Renal cortex interstitium (tissue), 11 donors: ENCODE results near the gene AFTPH. TPM values are rescaled to one million over a fixed set of nuclear protein-coding genes. Genes with fewer than 3 reads are reported as not detected.

Source experiments
- DNase-seq, 11 donors: peaks; one replicate each; pipeline ENCODE4 v3.0.0-alpha.2; 2013; ENCODE audit warnings: low read depth in 9 of 11, low spot score in 4 of 11; ENCODE audit errors: extremely low read depth in 1 of 11
- polyA plus RNA-seq, 3 donors: library from polyadenylated mRNA; unstranded; fragments of 120-200 nt; gene quantifications; one replicate each; pipeline ENCODE4 v1.2.1, GENCODE V29; 2013; ENCODE audit not compliant: insufficient read length in 3 of 3

The AFTPH gene
- polyA plus RNA-seq, 3 donors, result 62.6 to 83.4 (median 68.0) TPM

DNA sequence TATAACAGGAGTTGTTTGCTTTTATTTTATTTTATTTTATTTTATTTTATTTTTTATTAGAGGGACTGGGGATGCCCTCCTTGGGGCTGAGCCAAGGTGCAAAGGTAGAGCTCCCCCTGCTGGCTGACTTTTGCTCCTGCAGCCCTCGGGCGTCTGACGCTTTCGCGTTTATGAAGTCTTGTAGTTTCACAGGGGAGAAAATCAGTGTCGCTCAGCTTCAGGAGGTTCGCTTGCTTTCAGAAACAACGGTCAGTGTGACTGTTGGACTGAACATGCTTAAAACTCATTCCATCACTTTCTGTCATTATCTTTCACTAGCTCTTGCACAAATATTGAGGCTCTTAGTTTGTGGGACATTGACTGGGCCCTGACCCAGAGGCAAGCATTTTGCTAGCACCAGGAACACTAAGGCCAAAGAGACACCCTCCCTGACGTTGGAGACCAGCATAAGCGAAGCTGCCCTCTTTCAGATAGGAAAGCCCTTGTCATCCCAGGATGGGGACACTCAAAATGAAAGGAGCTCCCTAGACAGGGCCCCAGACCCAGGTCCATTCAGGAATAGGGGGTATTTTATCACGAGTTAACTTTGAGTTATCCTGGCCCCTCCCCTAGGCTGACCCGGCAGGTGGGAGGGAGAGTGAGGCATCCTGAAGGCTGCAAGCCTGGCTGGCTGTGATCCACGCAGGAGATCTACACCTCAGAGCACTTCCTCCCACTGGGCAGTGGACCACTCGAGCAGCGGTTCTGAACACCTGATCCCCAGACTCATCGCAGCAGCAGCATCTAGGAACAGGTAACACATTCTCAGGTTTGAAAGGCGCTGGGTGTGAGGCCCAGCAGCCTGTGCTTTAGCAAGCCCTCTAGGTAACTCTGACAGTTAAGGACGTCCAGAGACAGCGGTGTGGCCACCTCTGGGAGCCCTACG, 35.8 kb upstream of the AFTPH start:
- peak in 10 of 11 donors; percentile 35 to 63 (median 54) for DNase-seq

DNA sequence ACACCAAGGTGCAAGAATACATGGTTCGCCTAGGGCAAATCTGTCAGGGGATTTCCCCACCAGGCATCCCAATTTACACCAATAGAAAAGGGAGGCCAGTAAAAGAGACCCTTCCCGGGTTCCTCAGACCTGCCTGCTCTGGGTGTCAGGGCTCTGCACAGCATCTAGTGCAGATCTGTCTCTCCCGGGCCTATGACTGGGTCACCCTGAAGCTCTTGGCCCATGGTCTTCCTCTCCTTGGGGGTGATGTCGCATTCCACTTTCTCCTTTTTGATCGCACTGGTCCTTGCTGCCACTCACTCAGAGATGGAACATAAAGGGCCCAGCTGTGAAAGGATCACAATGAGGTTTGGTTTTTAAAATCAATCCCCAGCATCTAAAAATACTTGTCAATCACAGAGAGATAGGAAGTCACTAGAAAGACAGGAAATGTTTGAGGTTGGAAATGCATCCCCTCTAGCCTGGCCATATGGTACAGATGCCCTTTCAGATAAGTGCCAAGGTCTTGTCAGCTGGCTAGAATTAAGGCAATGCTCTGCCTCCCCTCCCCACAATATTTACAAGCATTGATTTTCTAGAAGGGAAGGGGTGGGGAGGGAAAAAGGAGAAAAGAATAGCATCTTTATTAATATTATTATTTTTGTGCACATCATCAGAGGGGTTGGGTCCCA, 34.9 kb upstream of the AFTPH start:
- DNase-seq, result no peak

DNA sequence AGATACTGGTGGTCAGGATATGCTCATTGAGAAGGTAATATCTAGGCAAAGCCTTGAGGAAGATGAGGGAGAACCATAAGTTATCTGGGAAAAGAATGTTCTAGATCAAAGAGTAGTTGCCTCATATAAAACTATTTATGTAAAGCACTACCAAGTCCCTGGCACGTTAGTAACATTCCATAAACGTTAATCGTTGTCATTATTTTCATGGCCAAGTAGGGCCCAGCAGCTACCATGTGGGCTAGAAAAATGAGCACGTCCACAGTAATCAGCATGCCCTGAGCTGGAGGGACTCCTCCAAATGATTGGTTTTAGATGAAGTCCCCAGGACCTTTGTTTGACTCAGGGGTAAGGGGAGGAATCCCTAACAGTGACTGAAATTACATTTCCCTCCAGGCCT, 32.7 kb upstream of the AFTPH start:
- DNase-seq, result no peak

DNA sequence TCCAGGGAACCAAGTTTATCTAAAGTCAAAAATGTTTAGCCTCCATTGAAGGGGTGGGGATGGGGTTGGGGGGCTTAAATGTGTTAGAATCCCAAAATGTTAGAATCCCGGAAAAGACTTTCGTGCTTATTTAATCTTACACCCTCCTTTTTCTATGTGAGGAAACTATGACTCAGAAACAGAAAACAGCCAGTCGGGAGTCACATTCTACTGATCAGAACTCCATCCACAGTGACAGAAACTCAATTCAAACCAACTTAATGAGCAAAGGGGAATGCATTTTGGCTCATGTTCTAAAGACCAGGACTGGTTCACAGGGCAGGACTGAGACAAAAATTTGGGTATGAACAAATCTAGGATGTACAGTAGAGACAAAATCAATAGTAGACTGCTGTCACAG, 31.9 kb upstream of the AFTPH start:
- DNase-seq, result no peak

DNA sequence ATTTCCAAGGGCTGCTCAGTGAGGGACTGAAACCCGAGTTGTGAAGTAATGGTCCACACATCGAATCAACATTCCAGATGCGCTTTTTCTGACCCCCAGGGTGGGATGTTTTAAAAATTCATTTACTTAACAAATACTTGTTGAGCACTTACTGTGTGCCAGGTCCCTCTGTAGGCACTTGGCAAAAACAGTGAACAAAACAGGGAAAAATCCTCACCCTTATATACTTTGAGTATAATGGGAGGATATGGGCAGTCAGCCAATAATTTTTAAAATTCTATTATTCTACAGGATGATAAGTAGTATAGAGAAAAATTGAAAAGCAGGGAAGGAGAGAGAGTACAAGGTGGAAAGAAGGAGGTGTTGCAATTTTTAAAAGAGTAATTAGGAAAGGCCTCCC, 31.3 kb upstream of the AFTPH start:
- no peak for DNase-seq

DNA sequence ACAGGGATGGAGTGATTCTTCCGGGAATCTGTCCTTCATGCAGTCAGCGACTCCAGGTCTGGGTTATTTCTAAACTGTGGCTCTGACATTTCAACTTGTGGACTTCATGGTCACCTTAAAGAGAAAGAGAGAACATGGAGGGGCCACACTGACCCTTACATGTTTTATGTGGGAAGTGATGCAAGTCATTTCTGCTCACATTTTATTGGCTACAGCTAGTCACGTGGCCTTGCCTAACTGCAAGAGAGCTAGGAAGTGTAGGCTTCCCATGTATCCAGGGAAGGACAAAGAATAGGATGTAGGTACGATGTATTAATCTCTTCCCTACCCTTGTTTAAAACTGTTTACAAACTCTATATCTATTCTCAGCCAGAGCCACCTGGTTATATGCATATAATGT, 30.3 kb upstream of the AFTPH start:
- no peak for DNase-seq

DNA sequence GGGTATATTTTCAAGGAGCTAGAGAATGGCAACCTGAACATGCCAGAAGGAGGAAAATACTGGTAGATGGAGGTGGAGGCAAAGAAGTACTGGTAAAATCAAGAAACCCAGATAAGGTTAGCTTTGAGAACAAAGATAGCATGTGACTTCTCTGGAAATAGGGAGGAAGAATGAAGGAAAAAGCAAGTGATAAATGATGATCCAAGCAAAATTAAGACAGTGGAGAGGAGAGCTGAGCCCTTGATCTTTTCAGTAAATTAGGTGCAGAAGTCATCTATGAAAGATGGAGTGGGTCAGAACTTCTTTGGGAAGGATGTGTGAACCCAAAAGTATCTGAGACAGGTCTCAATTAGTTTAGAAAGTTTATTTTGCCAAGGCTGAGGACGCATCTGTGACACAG, 25.7 kb upstream of the AFTPH start:
- DNase-seq, result no peak

DNA sequence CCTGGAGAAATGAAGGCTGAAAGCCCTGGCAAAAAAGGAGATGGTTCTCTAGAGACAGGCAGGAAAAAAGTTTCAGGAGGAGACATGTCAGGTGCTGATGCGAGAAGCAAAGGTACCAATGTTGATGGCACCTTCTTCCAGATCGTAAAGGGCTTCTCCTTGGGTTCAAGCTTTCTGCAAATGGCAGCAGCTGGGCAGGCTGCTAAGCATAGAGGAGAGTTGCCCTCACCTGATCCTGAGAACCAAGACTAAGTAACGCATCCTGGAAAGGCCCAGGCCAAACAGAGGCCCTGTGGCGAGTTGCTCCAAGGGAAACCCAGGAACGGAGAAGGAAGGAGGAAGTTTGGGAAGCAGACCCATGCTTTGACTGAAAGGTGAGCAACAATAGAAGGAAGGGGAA, 23.6 kb upstream of the AFTPH start:
- no peak for DNase-seq

DNA sequence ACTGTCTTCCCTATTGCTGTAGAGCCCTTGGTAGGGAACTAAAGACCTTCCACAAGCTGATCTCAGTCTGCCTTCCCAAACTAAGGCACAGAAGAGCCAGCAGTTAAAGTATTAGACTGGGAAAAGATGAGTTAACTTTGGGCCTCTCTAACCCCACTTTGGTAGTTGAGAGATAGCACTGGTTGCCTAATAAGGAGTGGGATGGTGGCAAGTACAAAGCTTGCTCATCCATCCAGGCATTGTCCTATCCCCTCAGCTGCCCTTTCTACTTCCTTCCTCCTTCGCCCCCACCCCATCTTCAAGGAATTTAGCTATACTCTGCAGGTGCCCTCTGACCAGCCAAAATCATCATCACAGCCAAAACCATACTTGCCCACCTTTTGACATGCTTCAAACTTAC, 22.2 kb upstream of the AFTPH start:
- DNase-seq, result no peak

DNA sequence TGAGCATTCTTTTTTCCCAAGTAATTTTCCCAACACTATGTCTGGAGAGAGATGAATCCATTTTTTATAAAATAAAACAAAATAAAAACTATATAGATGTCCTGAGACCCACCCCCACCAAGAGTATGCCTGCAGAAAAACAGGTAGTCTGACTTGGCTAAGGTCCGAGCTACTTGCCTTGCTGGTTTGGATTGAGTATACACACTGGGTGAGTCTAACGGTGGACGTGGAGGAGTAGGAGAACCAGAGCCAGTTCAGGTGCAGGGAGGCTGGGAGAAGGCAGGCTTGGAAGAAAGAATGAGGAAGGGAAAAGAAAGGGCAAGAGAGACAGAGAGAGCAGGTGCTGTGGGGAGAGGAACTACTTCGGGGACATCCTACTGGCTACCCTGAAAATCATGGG, 21.3 kb upstream of the AFTPH start:
- DNase-seq, result no peak

DNA sequence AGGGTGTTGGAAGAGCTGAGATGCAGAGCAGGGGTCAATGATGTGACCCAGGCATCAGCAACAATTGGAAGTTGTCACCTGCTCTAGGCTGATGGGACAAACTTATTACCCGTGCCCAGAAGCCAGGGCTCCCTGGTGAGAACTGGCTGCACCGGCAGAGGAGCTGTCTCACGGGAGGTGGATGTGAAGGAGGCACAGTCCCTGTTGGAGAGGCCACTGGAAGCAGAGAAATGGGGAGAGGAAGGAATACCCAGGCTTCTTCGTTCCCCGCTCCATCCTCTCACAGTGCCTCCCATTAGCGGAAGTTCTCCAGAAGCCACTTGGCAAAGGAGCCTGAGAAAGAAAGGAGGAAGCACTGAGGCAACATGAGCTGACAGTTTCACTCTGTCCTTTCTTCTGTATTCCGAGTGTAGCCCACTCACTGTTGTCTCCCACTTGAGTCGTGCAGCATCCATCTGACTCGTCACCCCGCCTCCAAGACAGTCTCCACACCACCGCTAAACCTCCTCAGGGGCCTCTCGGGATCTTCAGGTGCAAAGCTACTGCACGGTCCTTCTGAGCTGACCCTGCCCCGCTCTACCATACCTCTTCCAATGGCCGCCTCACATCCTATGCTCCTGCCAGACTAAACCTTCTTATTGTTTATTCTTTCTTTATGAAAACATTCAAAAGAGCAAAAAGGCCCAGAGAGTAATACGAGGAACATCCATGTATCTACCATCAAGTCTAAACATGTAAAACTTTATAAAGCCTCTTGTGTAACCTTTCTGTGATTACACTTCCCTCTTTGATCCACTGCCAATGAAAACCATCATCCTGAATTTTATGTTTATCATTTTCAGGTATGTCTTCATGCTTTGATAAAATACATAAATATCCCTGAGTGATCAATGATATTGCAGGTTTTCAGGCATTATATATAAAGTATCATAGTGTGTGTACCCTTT, 19.1 kb upstream of the AFTPH start:
- no peak for DNase-seq

DNA sequence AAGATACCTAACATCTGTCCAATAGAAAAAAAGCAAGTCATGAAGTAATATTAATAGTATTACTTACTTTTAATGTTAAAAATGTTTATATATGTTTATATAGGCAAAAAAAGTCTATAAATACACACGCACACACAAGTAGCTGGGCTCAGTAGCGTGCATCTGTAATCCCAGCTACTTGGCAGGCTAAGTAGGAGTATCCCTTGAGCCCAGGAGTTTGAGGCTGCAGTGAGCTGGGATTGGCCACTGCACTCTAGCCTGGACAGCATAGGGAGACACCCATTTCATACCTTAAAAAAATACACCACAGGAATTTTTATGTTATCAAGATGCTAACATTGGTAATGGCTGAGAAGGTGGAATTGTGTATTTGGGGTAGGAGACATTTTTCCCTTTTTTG, 17.4 kb upstream of the AFTPH start:
- DNase-seq, result no peak

DNA sequence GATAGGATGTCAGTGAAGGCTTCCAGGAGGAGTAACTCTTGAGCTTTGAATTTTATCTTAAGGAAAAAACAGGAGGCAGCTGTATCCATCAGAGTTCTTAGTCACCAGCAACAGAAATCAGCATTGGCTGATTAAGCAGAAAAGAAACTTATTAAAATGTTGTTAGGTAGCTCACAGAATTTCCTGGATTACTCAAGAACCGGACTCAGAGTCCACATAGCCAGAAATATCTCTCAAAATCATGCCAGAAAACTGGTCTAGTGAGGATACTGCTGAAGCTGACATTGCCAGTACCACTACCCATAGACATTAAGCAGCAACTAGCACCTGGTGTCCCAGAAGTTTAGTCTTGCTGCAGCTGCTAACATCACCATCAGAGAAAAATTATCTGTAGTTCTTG, 10.1 kb upstream of the AFTPH start:
- DNase-seq, result no peak

DNA sequence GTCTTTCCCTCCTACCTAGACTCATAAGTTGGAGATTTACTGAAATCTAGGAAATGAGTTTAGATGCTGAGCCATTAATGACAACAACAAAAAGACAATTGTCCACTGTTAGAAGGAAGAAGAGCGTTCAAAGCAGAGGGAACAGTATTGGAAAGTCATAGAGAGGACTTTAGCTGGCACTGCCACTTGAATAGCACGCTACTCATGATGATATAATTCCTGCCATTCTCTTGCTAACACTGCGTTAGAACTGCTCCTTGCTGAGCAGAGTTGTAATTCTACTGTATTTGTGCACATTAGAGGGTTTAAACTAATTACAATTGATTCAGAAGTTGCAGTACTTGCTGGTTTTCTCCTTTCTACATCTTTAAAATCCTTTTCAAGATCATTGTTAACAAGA, 9.0 kb upstream of the AFTPH start:
- DNase-seq, result no peak

DNA sequence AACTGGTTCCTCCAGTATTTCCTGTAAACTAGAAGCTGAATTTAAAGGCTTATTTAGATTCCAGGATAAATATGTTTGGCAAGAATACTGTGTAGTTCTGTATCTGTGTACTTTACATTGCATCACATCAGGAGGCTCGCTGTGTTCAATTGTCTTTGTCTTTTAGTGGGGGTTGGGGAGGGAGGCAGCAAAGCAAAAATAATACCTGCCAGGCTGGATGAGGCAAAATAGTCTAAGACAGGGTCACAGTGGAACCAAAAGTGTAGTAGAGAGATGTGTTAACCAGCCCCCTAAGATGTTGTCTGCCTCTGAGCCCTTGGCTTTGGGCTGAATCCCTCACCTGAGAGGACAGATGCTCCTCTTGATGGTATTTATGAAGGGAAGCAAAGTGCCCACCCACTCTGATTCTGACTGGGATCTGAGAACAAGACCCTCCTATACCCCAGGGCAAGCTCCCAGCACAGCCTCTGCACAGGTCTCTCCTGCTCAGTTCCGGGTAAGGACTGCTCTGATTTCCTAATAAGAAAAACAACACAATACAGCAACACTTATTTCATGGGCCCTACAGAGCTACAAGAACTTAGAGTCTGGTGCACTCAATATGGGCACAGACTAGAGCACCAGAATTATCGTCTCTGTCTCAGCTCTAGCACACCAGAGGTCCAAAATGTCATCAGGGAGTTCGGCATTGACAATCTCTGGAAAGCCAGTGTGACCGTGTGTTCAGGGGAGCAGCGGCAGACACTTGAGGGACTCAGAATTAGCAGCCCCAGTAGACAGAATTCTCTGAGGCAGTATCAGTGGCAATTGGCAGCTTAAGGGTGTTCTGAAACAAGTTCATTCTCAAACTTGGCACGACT, 7.2 kb upstream of the AFTPH start:
- no peak for DNase-seq

DNA sequence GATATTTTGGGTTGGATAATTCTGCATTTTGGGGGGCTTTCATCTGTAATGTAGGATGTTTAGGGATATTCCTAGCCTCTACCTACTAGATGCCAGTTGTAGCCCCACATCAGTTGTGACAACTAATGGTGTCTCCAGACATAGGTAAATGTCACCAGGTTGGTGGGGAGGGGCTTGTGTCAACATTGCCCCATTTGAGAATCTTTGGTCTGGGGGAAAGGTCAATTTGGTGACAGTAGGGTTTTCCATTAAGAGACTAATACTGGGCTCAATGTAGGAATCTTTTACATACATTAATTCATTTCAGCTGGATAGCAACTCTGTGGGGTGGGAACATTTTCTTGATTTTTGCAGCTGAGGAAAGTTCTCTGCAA, 6.6 kb upstream of the AFTPH start:
- no peak for DNase-seq

DNA sequence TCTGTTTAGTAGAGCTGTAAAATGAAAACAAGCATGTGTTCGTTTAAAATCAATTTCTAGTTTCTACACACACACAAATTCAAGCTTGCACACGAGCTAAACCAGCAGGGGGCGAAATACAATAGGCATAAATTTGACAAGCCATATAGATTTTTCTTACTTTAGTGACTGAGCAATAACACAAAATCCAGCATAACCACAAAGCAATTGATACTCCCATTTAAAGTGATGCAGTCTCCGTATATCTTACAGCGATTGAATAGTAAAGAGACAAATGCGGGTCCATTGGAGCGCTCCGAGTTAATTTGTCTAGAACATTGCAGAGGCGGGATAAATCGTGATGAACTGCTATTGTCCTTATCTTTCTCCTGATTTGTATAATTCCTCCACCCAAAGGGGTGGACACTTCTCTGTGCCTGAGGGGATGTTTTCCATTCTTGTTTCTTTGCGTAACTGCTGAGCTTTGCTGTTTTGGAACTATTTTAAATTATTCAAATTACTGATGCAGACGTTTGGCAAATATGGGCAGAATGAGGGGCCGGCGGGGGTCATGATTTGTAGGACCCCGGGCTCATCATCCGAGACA, 1.2 kb upstream of the AFTPH start:
- peak; percentile 58 to 88 (median 78) for DNase-seq

DNA sequence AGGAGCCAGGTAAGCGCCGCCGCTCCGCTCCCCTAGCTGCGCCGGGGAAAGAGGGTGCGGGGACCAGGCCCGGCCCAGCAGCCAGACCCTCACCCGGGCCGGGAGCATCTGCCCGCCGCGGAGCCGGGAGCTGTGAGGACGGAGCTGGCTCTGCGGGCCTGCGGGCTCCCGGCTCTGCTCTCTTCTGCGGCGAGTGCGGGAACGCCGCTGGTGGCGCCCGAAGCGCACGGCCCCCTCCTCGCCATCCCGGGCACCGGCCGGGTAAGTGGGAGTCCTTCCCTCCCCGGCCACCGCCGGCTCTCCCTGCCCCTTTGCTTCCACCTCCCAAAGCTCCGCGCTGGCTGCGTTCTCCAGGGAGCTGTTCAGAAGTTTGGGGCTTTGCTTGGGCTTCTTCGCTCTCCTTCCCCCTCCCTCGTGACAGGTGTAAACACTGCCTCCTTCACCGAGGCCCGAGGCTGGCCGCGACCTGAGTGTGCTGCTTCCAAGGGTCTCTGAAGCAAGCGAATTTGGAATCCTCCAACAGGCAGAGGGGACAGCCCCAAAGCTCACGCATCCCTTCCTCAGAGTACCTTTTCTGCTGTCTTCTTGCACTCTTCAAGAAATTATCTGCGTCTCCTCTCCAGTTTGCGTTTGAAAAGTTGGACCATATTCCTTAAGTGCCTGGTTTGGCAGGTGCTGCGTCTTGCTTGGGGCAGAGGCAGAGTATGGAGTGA, 632 bp downstream of the AFTPH start:
- DNase-seq, result peak in 6 of 11 donors; percentile 27 to 35 (median 31)
